B cell (primary cell): ENCODE data around the gene CMIP. TPM values are rescaled to one million over a fixed set of nuclear protein-coding genes. Genes with fewer than 3 reads are reported as not detected.

Experiments used
- ATAC-seq: fragments of 200-7000 bp; cut with Tn5 transposase; one replicate; pipeline ENCODE4 v1.10.0; 2021; ENCODE audit warnings: low read depth, mild to moderate bottlenecking, moderate number of reproducible peaks, moderate library complexity
- CTCF ChIA-PET: fragments of 350-600 bp; sonication (Branson Sonifier 250); formaldehyde crosslinking; loops from one replicate; lab custom pipeline; 2021; ENCODE audit warnings: antibody characterized with exemption, inconsistent platforms; lab: Charles Lee
- POLR2A ChIA-PET: fragments of 350-600 bp; sonication (Branson Sonifier 250); formaldehyde crosslinking; loops from one replicate; lab custom pipeline; 2021; ENCODE audit warnings: antibody characterized with exemption; lab: Charles Lee
- DNase-seq: peaks from one replicate; pipeline ENCODE4 v3.0.0; 2013
- H2AFZ ChIP-seq: 2 replicates; pipeline ENCODE4 v1.6.1; 2012; ENCODE audit warnings: mild to moderate bottlenecking, low read depth, low read length; ENCODE audit not compliant: insufficient read depth, poor library complexity, severe bottlenecking
- H3K27ac ChIP-seq, 2 donors: 1 replicate in 1 of 2; 2 replicates in 1 of 2; pipeline ENCODE4 v1.5.1; 2012 to 2013; ENCODE audit warnings: low read length in 2 of 2, mild to moderate bottlenecking in 2 of 2, moderate library complexity in 1 of 2
- H3K27me3 ChIP-seq, 4 experiments: fragments of 200-600 bp in 1 of 4; sonication (generic) in 1 of 4; replicated peaks in 1 of 4; 1 replicate in 2 of 4; 2 replicates in 2 of 4; pipeline versions ENCODE4 v1.6.1 to v1.7.0; 2013 to 2016; ENCODE audit warnings: low read length in 3 of 4, mild to moderate bottlenecking in 2 of 4, mixed read lengths in 1 of 4, moderate library complexity in 1 of 4; ENCODE audit not compliant: insufficient read depth in 4 of 4, control insufficient read depth in 3 of 4; ENCODE audit errors: control extremely low read depth in 1 of 4
- H3K36me3 ChIP-seq, 2 experiments: replicated peaks in 1 of 2; 1 replicate in 1 of 2; 2 replicates in 1 of 2; pipeline versions ENCODE4 v1.6.1 to v1.7.1; 2013; ENCODE audit warnings: low read length in 1 of 2; ENCODE audit not compliant: insufficient read depth in 2 of 2, control insufficient read depth in 1 of 2; ENCODE audit errors: control extremely low read depth in 1 of 2, extremely low read depth in 1 of 2
- H3K4me1 ChIP-seq, 2 donors: fragments of 200-600 bp in 1 of 2; sonication (generic) in 1 of 2; 1 replicate in 1 of 2; 2 replicates in 1 of 2; pipeline versions ENCODE4 v1.5.1 to v1.6.1; 2013 to 2017; ENCODE audit warnings: low read length in 2 of 2; ENCODE audit not compliant: control insufficient read depth in 2 of 2, insufficient read depth in 2 of 2
- H3K4me2 ChIP-seq: replicated peaks from 2 replicates; pipeline ENCODE3; 2012; ENCODE audit warnings: mild to moderate bottlenecking, low read depth, low read length; ENCODE audit not compliant: poor library complexity, severe bottlenecking
- H3K4me3 ChIP-seq, 5 experiments: fragments of 200-600 bp in 1 of 5; sonication (generic) in 1 of 5; 1 replicate in 3 of 5; 2 replicates in 2 of 5; pipeline versions ENCODE4 v1.5.1 to v1.7.0; 2011 to 2016; ENCODE audit warnings: low read length in 4 of 5, mild to moderate bottlenecking in 4 of 5, low read depth in 2 of 5, control low read depth in 1 of 5, moderate library complexity in 1 of 5; ENCODE audit not compliant: insufficient read depth in 1 of 5; ENCODE audit errors: control extremely low read depth in 1 of 5, extremely low read depth in 1 of 5
- H3K79me2 ChIP-seq: fragments of 200-600 bp; sonication (generic); one replicate; pipeline ENCODE4 v1.6.0; 2016; ENCODE audit warnings: low read length; ENCODE audit not compliant: control insufficient read depth, insufficient read depth
- H3K9ac ChIP-seq: fragments of 200-600 bp; sonication (generic); 2 replicates; pipeline ENCODE4 v1.6.1; 2017; ENCODE audit warnings: mild to moderate bottlenecking, low read length, moderate library complexity
- H3K9me3 ChIP-seq, 3 donors: one replicate each; pipeline versions ENCODE4 v1.6.1 to v1.7.1; 2013; ENCODE audit warnings: low read length in 2 of 3; ENCODE audit not compliant: control insufficient read depth in 2 of 3, insufficient read depth in 1 of 3; ENCODE audit errors: control extremely low read depth in 1 of 3
- H4K20me1 ChIP-seq: 2 replicates; pipeline ENCODE4 v1.6.0; 2012; ENCODE audit warnings: mild to moderate bottlenecking, low read length; ENCODE audit not compliant: insufficient read depth, control insufficient read depth, poor library complexity, severe bottlenecking
- H3K27ac Mint-ChIP-seq: one replicate; pipeline ENCODE4 v1.8.0; 2021; ENCODE audit warnings: mixed read lengths
- H3K27me3 Mint-ChIP-seq: one replicate; pipeline ENCODE4 v1.8.0; 2021; ENCODE audit warnings: mixed read lengths
- H3K4me1 Mint-ChIP-seq: one replicate; pipeline ENCODE4 v1.8.0; 2021; ENCODE audit warnings: mixed read lengths
- H3K4me3 Mint-ChIP-seq: one replicate; pipeline ENCODE4 v1.8.0; 2021; ENCODE audit warnings: mixed read lengths
- H3K9me3 Mint-ChIP-seq: one replicate; pipeline ENCODE4 v1.8.0; 2022; ENCODE audit warnings: mixed read lengths; ENCODE audit not compliant: insufficient read depth
- CTCF ChIP-seq: fragments of 200-600 bp; IDR thresholded peaks from one replicate; pipeline ENCODE4 v1.8.0; 2022; ENCODE audit warnings: antibody characterized with exemption, mild to moderate bottlenecking
- EZH2 ChIP-seq: IDR thresholded peaks from 2 replicates; pipeline ENCODE4 v1.6.1; 2012; ENCODE audit warnings: borderline replicate concordance, low read depth, mild to moderate bottlenecking, moderate library complexity, low read length; ENCODE audit not compliant: insufficient read depth, poor library complexity, severe bottlenecking
- WGBS: methylation state at CpG from one replicate; pipeline ENCODE4 v1.1.5; 2013; ENCODE audit warnings: missing lambda C conversion rate; ENCODE audit not compliant: insufficient coverage; 5-methylcytosine and 5-hydroxymethylcytosine counted together
- intact Hi-C: fragments of 100-400 bp; cut with micrococcal nuclease; formaldehyde crosslinking; loops from one replicate; pipeline ENCODE4 v1.10.0; 2022
- polyA plus RNA-seq: library from polyadenylated mRNA; depleted of rRNA; stranded (reverse); fragments of >200 nt; gene quantifications from 2 replicates; pipeline ENCODE4 v1.2.3, GENCODE V29; 2012
- total RNA-seq, 2 donors: library from RNA; stranded (reverse); fragments of 120-200 nt in 1 of 2; gene quantifications; 1 replicate in 1 of 2; 2 replicates in 1 of 2; pipeline versions ENCODE4 v1.2.3 to v1.2.4, GENCODE V29; 2013 to 2022

Gene CMIP
- total and polyA plus RNA-seq, 2 donors (not counting 1 experiment from before 2014, with no cell fraction given) = 27.1 to 155 TPM

- intact Hi-C loops = loop anchor here (5.0 kb wide), 1 partner anchor 188 kb away; no protein-coding TSS in a partner anchor
- Histone ChIP-seq H3K9me3 (peaks cover 0 to 4% (median 0%) of the 10 kb centered on the region in 3 donors), H3K9ac (no peak overlapping the region), H3K27ac (no peak overlapping the region), H3K4me3 (no peak overlapping the region), H3K27me3 (no peaks in the 10 kb centered on the region), H3K4me1 (peaks cover 11 to 24% of the 10 kb centered on the region in 2 donors), H4K20me1 (no peaks in the 10 kb centered on the region), H2AFZ (no peak overlapping the region), H3K4me2 (peak overlapping the region; percentile 27), H3K36me3 (no peaks in the 10 kb centered on the region), H3K79me2 (no peaks in the 10 kb centered on the region)
- WGBS = 0% methylated on average over 1 of the region's 1 CpG
- ChIA-PET CTCF (interaction anchor here (0.7 to 1.7 kb wide), 3 partner anchors 8 to 196 kb away, joined by 3 to 6 read pairs (median 4); no protein-coding TSS in a partner anchor), POLR2A (no interaction called here)
- TF ChIP-seq CTCF (no peak), EZH2 (no peak)
- DNase-seq (peak; percentile 56), ATAC-seq (peak; percentile 64)
- peak overlapping the region; percentile 56 for H3K27ac Mint-ChIP-seq
- no peaks in the 10 kb centered on the region for H3K27me3 Mint-ChIP-seq
- H3K9me3 Mint-ChIP-seq = no peaks in the 10 kb centered on the region
- peaks cover 35% of the 10 kb centered on the region for H3K4me1 Mint-ChIP-seq
- H3K4me3 Mint-ChIP-seq = no peak overlapping the region
Measured at GRCh38 chr16:81424771-81425170, 19.8 kb upstream of the CMIP start.

GRCh38 chr16:81427219-81427618 lies 17.4 kb upstream of the CMIP start:
- TF ChIP-seq EZH2 = no peak
- no peak for TF ChIP-seq CTCF
- Histone ChIP-seq H4K20me1 (no peaks in the 10 kb centered on the region), H3K4me3 (no peak overlapping the region), H3K27ac (no peak overlapping the region), H3K4me1 (peaks cover 11 to 14% of the 10 kb centered on the region in 2 donors), H3K9ac (no peak overlapping the region), H3K9me3 (peaks cover 0 to under 1% (median 0%) of the 10 kb centered on the region in 3 donors), H2AFZ (no peak overlapping the region), H3K36me3 (no peaks in the 10 kb centered on the region), H3K79me2 (no peaks in the 10 kb centered on the region), H3K27me3 (no peaks in the 10 kb centered on the region), H3K4me2 (no peak overlapping the region)
- Mint-ChIP-seq H3K4me3 (no peak overlapping the region), H3K27me3 (no peaks in the 10 kb centered on the region), H3K9me3 (no peaks in the 10 kb centered on the region), H3K27ac (peak overlapping the region; percentile 72), H3K4me1 (peaks cover 28% of the 10 kb centered on the region)
- ChIA-PET CTCF (interaction anchor here (0.9 to 4.4 kb wide), 3 partner anchors 20 to 194 kb away, joined by 3 to 18 read pairs (median 4); no protein-coding TSS in a partner anchor), POLR2A (interaction anchor here (0.5 kb wide), 1 partner anchor 13 kb away, joined by 8 read pairs; no protein-coding TSS in a partner anchor)
- WGBS = 68% methylated on average over 5 of the region's 6 CpGs
- DNase-seq (no peak), ATAC-seq (no peak)
- intact Hi-C loops = loop anchor here (5.0 kb wide), 1 partner anchor 185 kb away; no protein-coding TSS in a partner anchor
